Measurements from ENCODE around the gene KDM4F.

DNA sequence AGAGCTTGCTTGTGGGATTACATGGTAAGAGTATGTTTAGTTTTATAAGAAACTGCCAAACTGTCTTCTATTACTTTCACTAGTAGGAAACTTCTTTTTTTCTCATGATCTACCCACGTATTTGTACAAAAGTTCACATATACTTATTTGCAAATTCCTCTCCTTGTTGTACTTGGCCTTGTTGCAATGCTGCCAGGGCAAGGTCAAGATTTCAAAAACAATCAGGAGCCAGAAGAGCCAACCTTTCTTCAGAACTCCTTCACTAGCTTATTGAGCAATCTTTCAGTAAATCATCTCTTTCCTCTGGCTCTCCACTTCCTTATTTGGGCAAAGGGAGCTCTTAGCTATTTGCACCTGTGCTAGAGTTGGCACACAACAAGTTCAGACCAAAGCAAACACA, 27.2 kb downstream of the KDM4F start:
- TF ChIP-seq, protein P1, sequence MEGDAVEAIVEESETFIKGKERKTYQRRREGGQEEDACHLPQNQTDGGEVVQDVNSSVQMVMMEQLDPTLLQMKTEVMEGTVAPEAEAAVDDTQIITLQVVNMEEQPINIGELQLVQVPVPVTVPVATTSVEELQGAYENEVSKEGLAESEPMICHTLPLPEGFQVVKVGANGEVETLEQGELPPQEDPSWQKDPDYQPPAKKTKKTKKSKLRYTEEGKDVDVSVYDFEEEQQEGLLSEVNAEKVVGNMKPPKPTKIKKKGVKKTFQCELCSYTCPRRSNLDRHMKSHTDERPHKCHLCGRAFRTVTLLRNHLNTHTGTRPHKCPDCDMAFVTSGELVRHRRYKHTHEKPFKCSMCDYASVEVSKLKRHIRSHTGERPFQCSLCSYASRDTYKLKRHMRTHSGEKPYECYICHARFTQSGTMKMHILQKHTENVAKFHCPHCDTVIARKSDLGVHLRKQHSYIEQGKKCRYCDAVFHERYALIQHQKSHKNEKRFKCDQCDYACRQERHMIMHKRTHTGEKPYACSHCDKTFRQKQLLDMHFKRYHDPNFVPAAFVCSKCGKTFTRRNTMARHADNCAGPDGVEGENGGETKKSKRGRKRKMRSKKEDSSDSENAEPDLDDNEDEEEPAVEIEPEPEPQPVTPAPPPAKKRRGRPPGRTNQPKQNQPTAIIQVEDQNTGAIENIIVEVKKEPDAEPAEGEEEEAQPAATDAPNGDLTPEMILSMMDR (IDR thresholded peaks at IDR 0.05 in 4 of 5, conservative IDR thresholded peaks at IDR 0.05 in 1 of 5): no peak
- TF ChIP-seq POLR2A (IDR thresholded peaks at IDR 0.05): no peak
